NK-92 (cell line): ENCODE results near the gene CCM2.

Experiments used
- DNase-seq: peaks from one replicate; lab custom pipeline; 2025; ENCODE audit not compliant: unreplicated experiment; lab: John Stamatoyannopoulos, UW

The CCM2 gene

GRCh38 chr7:45078125-45078681 is 78.2 kb downstream of the CCM2 start:
- no peak for DNase-seq

- DNase-seq: no peak
These were observed 80.4 kb downstream of the CCM2 start for GRCh38 chr7:45080265-45080957.

- DNase-seq: no peak
These were observed 81.1 kb downstream of the CCM2 start for GRCh38 chr7:45080958-45081669.

GRCh38 chr7:45081670-45081974 is 81.6 kb downstream of the CCM2 start:
- DNase-seq: no peak

GRCh38 chr7:45082031-45082830 is 82.2 kb downstream of the CCM2 start:
- no peak for DNase-seq

- no peak for DNase-seq
These were observed 82.9 kb downstream of the CCM2 start for GRCh38 chr7:45082831-45083331.

GRCh38 chr7:45084336-45084735 is 84.3 kb downstream of the CCM2 start:
- DNase-seq: no peak

GRCh38 chr7:45084901-45085618 is 85.1 kb downstream of the CCM2 start:
- no peak for DNase-seq

GRCh38 chr7:45085619-45086200 is 85.7 kb downstream of the CCM2 start:
- no peak for DNase-seq

- no peak for DNase-seq
These were observed 86.5 kb downstream of the CCM2 start for GRCh38 chr7:45086331-45087065.

GRCh38 chr7:45087301-45088145 is 87.5 kb downstream of the CCM2 start:
- DNase-seq: no peak

- no peak for DNase-seq
These were observed 88.2 kb downstream of the CCM2 start for GRCh38 chr7:45088146-45088701.

GRCh38 chr7:45088821-45089340 is 88.9 kb downstream of the CCM2 start, which contains the start of gene NACAD:
NACAD (minus strand) TSS chr7:45088969; CDS start chr7:45088894, 75 bp downstream.
- no peak for DNase-seq

- DNase-seq: no peak
These were observed 89.4 kb downstream of the CCM2 start for GRCh38 chr7:45089341-45089891.

GRCh38 chr7:45092100-45092930 is 92.3 kb downstream of the CCM2 start:
- DNase-seq: no peak

GRCh38 chr7:45092931-45093235 is 92.9 kb downstream of the CCM2 start:
- DNase-seq: no peak
